ENCODE results near the gene SHMT2. TPM values are rescaled to one million over a fixed set of nuclear protein-coding genes. Genes with fewer than 3 reads are reported as not detected.

Gene SHMT2
- total and polyA plus RNA-seq, 2 of the 13 experiments (the other 11 are each of a cell fraction or from before 2014, with no cell fraction given), result 181 to 393 TPM

GRCh38 chr12:57219205-57219992, 10.1 kb upstream of the SHMT2 start:
- H3K27me3 ChIP-seq (ENCODE audit: control insufficient read depth in 1 of 2, insufficient read depth in 2 of 2, low read length in 2 of 2), result peaks cover 20 to 90% of the 10 kb centered on the region in 2 experiments
- H2AFZ ChIP-seq (ENCODE audit: low read length), result no peak overlapping the region
- H4K20me1 ChIP-seq (ENCODE audit: insufficient read depth, low read length), result no peaks in the 10 kb centered on the region
- WGBS (ENCODE audit: low lambda C conversion rate), result 16% methylated on average over 14 of the region's 14 CpGs
- no TSS peak for BruUV-seq (replicated peaks)
- DNase-seq (ENCODE audit: low spot score), result no peak
- in situ Hi-C loops (cut with HindIII; ENCODE audit: extremely low pct_ligation_motif_present, low pct_unique_long_range_greater_than_20kb) (no loop called here), intact Hi-C loops (cut with micrococcal nuclease; ENCODE audit: unreplicated experiment) (no loop called here)
- no peak for FAIRE-seq
- no peak overlapping the region for H3K27ac ChIP-seq (ENCODE audit: extremely low read length, insufficient read depth, low read length)
- ATAC-seq, result no peak
- CTCF ChIA-PET (ENCODE audit: low intra/inter-chr PET ratio, low total read pairs), result no interaction called here
- H3K9me3 ChIP-seq (ENCODE audit: low read length), result no peaks in the 10 kb centered on the region
- no peaks in the 10 kb centered on the region for H3K79me2 ChIP-seq (ENCODE audit: insufficient read depth, low read length)
- TF ChIP-seq MBD4 (IDR thresholded peaks at IDR 0.05; ENCODE audit: borderline replicate concordance, low read length) (no peak), CHCHD3 (CRISPR knock-in tag; IDR thresholded peaks at IDR 0.05) (no peak), EZH2 (conservative IDR thresholded peaks at IDR 0.05; ENCODE audit: low read depth, low read length) (0 out of 2 replicates have a peak, but pooled peaks have one; percentile 57)
- no peaks in the 10 kb centered on the region for H3K36me3 ChIP-seq (replicated peaks in 1 of 2; ENCODE audit: control insufficient read depth in 1 of 2, insufficient read depth in 2 of 2, low read length in 2 of 2)
- no peak overlapping the region for H3K4me2 ChIP-seq (ENCODE audit: low read depth, low read length)
- no peak overlapping the region for H3K4me3 ChIP-seq (replicated peaks in 1 of 3; ENCODE audit: insufficient read depth in 1 of 3, low read depth in 2 of 3, low read length in 3 of 3)
- no peak overlapping the region for H3K9ac ChIP-seq (ENCODE audit: insufficient read depth, low read depth, low read length)
- H3K4me1 ChIP-seq (ENCODE audit: insufficient read depth, low read length), result peaks cover 53% of the 10 kb centered on the region
- POLR2A ChIA-PET, result interaction anchor here (0.6 to 1.5 kb wide), 5 partner anchors 10 to 123 kb away, joined by 3 to 9 read pairs (median 3); partner anchors contain the start of gene SHMT2

- POLR2A ChIA-PET, result interaction anchor here (0.6 to 1.5 kb wide), 4 partner anchors 10 to 123 kb away, joined by 3 to 9 read pairs (median 3); partner anchors contain the start of gene SHMT2
These were observed 9.3 kb upstream of the SHMT2 start for GRCh38 chr12:57219993-57220754.

More at GRCh38 chr12:57219993-57220754, 9.3 kb upstream of the SHMT2 start:
- DNase-seq (ENCODE audit: low spot score) (no peak), ATAC-seq (no peak), FAIRE-seq (no peak)
- in situ Hi-C loops (cut with HindIII; ENCODE audit: extremely low pct_ligation_motif_present, low pct_unique_long_range_greater_than_20kb) (no loop called here), intact Hi-C loops (cut with micrococcal nuclease; ENCODE audit: unreplicated experiment) (no loop called here)
- WGBS (ENCODE audit: low lambda C conversion rate), result 21% methylated on average over 31 of the region's 38 CpGs
- Histone ChIP-seq H4K20me1 (ENCODE audit: insufficient read depth, low read length) (no peaks in the 10 kb centered on the region), H3K4me1 (ENCODE audit: insufficient read depth, low read length) (peaks cover 53% of the 10 kb centered on the region), H3K9ac (ENCODE audit: insufficient read depth, low read depth, low read length) (no peak overlapping the region), H3K36me3 (replicated peaks in 1 of 2; ENCODE audit: control insufficient read depth in 1 of 2, insufficient read depth in 2 of 2, low read length in 2 of 2) (no peaks in the 10 kb centered on the region), H3K4me3 (replicated peaks in 1 of 3; ENCODE audit: insufficient read depth in 1 of 3, low read depth in 2 of 3, low read length in 3 of 3) (no peak overlapping the region), H3K9me3 (ENCODE audit: low read length) (no peaks in the 10 kb centered on the region), H3K27me3 (ENCODE audit: control insufficient read depth in 1 of 2, insufficient read depth in 2 of 2, low read length in 2 of 2) (peaks cover 20 to 86% of the 10 kb centered on the region in 2 experiments; a peak in 4 of 5 replicates), H3K79me2 (ENCODE audit: insufficient read depth, low read length) (no peaks in the 10 kb centered on the region), H3K27ac (ENCODE audit: extremely low read length, insufficient read depth, low read length) (no peak overlapping the region), H2AFZ (ENCODE audit: low read length) (no peak overlapping the region), H3K4me2 (ENCODE audit: low read depth, low read length) (no peak overlapping the region)
- TF ChIP-seq ATRX (CRISPR knock-in tag; IDR thresholded peaks at IDR 0.05; ENCODE audit: borderline replicate concordance), result no peak
- no TSS peak for BruUV-seq (replicated peaks)
- CTCF ChIA-PET (ENCODE audit: low intra/inter-chr PET ratio, low total read pairs), result no interaction called here

All from HepG2 (cell line).